Panc1 (cell line): ENCODE data around the gene NKRF. TPM values are rescaled to one million over a fixed set of nuclear protein-coding genes. Genes with fewer than 3 reads are reported as not detected.

Experiments used
- ATAC-seq: fragments of 200-7000 bp; cut with Tn5 transposase; 2 replicates; pipeline ENCODE4 v1.9.1; 2020; ENCODE audit warnings: mild to moderate bottlenecking, moderate library complexity
- BruUV-seq: library from RNA; stranded (reverse); fragments of 400-500 nt; replicated peaks from 2 replicates; lab custom pipeline; 2021; lab: Mats Ljungman, UMichigan
- CTCF ChIA-PET: fragments of 300-600 bp; sonication (Branson Sonifier 250); formaldehyde crosslinking; loops from one replicate; lab custom pipeline; 2022; ENCODE audit warnings: antibody characterized with exemption; lab: Charles Lee
- POLR2A ChIA-PET: fragments of 300-600 bp; sonication (Branson Sonifier 250); formaldehyde crosslinking; loops from one replicate; lab custom pipeline; 2022; ENCODE audit warnings: antibody characterized with exemption; lab: Charles Lee
- DNase-seq: peaks from one replicate; pipeline ENCODE4 v3.0.0-alpha.2; 2010; ENCODE audit warnings: low read depth, low spot score
- H3K27ac ChIP-seq: 2 replicates; pipeline ENCODE4 v1.5.1; 2011; ENCODE audit warnings: mild to moderate bottlenecking, low read length, inconsistent platforms
- H3K27me3 ChIP-seq: fragments of 200-500 bp; sonication (Bioruptor generic); 2 replicates; pipeline ENCODE4 v1.6.0; 2014; ENCODE audit warnings: low read length, inconsistent platforms; ENCODE audit not compliant: control insufficient read depth, insufficient read depth
- H3K36me3 ChIP-seq: fragments of 200-500 bp; sonication (Bioruptor generic); 2 replicates; pipeline ENCODE4 v1.5.1; 2014; ENCODE audit warnings: inconsistent platforms, mild to moderate bottlenecking, low read length, moderate library complexity; ENCODE audit not compliant: control insufficient read depth, insufficient read depth
- H3K4me1 ChIP-seq: 2 replicates; pipeline ENCODE4 v1.5.1; 2011; ENCODE audit warnings: inconsistent platforms, mild to moderate bottlenecking, low read length, moderate library complexity; ENCODE audit not compliant: control insufficient read depth, insufficient read depth
- H3K4me3 ChIP-seq, 2 experiments: 2 replicates each; pipeline ENCODE4 v1.5.1; 2011 to 2012; ENCODE audit warnings: low read depth in 2 of 2, low read length in 2 of 2, mild to moderate bottlenecking in 2 of 2, inconsistent platforms in 1 of 2, moderate library complexity in 1 of 2
- H3K9me3 ChIP-seq: fragments of 200-500 bp; sonication (Bioruptor generic); 2 replicates; pipeline ENCODE4 v1.5.1; 2014; ENCODE audit warnings: low read depth, mild to moderate bottlenecking, inconsistent platforms, low read length, moderate library complexity; ENCODE audit not compliant: control insufficient read depth, insufficient read depth
- CTCF ChIP-seq: fragments of 450-650 bp; IDR thresholded peaks from 2 replicates; pipeline ENCODE4 v1.5.1; 2017; ENCODE audit warnings: mild to moderate bottlenecking
- POLR2AphosphoS5 ChIP-seq: IDR thresholded peaks from 2 replicates; pipeline ENCODE4 v1.6.1; 2012; ENCODE audit warnings: mild to moderate bottlenecking, low read depth, low read length, moderate library complexity
- REST ChIP-seq, 2 experiments: IDR thresholded peaks; 2 replicates each; pipeline ENCODE4 v1.6.1; 2011 to 2012; ENCODE audit warnings: low read depth in 2 of 2, control low read depth in 1 of 2, low read length in 1 of 2, mild to moderate bottlenecking in 1 of 2, moderate library complexity in 1 of 2; ENCODE audit not compliant: insufficient read depth in 1 of 2
- SIN3A ChIP-seq: IDR thresholded peaks from 2 replicates; pipeline ENCODE4 v1.6.1; 2012; ENCODE audit warnings: low read depth, mild to moderate bottlenecking, low read length, moderate library complexity, borderline replicate concordance; ENCODE audit not compliant: insufficient read depth
- TCF7L2 ChIP-seq: IDR thresholded peaks from 2 replicates; pipeline ENCODE4 v1.6.1; 2011; ENCODE audit warnings: mild to moderate bottlenecking, low read depth, low read length, inconsistent platforms
- in situ Hi-C: cut with HindIII; loops from 2 replicates; pipeline ENCODE4 v1.10.0; 2016; ENCODE audit warnings: low sequenced_read_pairs, low pct_unique_long_range_greater_than_20kb
- intact Hi-C: fragments of 100-400 bp; cut with micrococcal nuclease; formaldehyde crosslinking; loops from one replicate; pipeline ENCODE4 v1.10.0; 2022; ENCODE audit not compliant: unreplicated experiment
- total RNA-seq: library from RNA; stranded (reverse); gene quantifications from one replicate; pipeline ENCODE4 v1.2.1, GENCODE V29; 2021; ENCODE audit not compliant: unreplicated experiment

The NKRF gene
- total RNA-seq, 1 experiment from 2014 or later: 25.5 TPM

- DNase-seq: no peak
- H3K36me3 ChIP-seq: peaks cover 2% of the 10 kb centered on the region; the same call in 1 of the 2 replicates
- intact Hi-C loops: no loop called here
- POLR2A ChIA-PET: interaction anchor here (0.5 kb wide), 1 partner anchor 22 kb away, joined by 16 read pairs; no protein-coding TSS in a partner anchor
- no peak overlapping the region for H3K27ac ChIP-seq
- no peak overlapping the region for H3K4me3 ChIP-seq
- no peaks in the 10 kb centered on the region for H3K4me1 ChIP-seq
- no peak for ATAC-seq
- H3K9me3 ChIP-seq: no peaks in the 10 kb centered on the region
- TSS peak; percentile 35 for BruUV-seq
- in situ Hi-C loops: no loop called here
- TF ChIP-seq REST (IDR thresholded peaks at IDR 0.05; ENCODE audit: insufficient read depth in 1 of 2, low read depth in 2 of 2, low read length in 1 of 2): no peak
- TF ChIP-seq POLR2AphosphoS5: no peak
- TF ChIP-seq SIN3A: no peak
- no peak for TF ChIP-seq TCF7L2
- no peak for TF ChIP-seq CTCF
- CTCF ChIA-PET: no interaction called here
- H3K27me3 ChIP-seq: no peaks in the 10 kb centered on the region
Measured at GRCh38 chrX:119583431-119584059, 22.7 kb downstream of the NKRF start.

GRCh38 chrX:119579414-119579813 is 26.8 kb downstream of the NKRF start:
- ChIA-PET CTCF (interaction anchor here (0.6 kb wide), 1 partner anchor 32 kb away, joined by 6 read pairs; no protein-coding TSS in a partner anchor), POLR2A (no interaction called here)
- intact Hi-C loops (no loop called here), in situ Hi-C loops (no loop called here)
- Histone ChIP-seq H3K4me3 (no peak overlapping the region), H3K4me1 (peaks cover 7% of the 10 kb centered on the region), H3K36me3 (peaks cover 8% of the 10 kb centered on the region), H3K27me3 (no peaks in the 10 kb centered on the region), H3K27ac (no peak overlapping the region), H3K9me3 (no peaks in the 10 kb centered on the region)
- no TSS peak for BruUV-seq
- DNase-seq: no peak
- TF ChIP-seq POLR2AphosphoS5 (no peak), CTCF (no peak), TCF7L2 (no peak), REST (IDR thresholded peaks at IDR 0.05; ENCODE audit: insufficient read depth in 1 of 2, low read depth in 2 of 2, low read length in 1 of 2) (no peak), SIN3A (no peak)
- no peak for ATAC-seq
